ENCODE results near the gene TUT1. TPM values are rescaled to one million over a fixed set of nuclear protein-coding genes. Genes with fewer than 3 reads are reported as not detected.

The TUT1 gene
- total and polyA plus RNA-seq, 3 donors from 2014 or later, result 24.3 to 30.0 (median 25.0) TPM

GRCh38 chr11:62604460-62605120, 13.3 kb upstream of the TUT1 start:
- Histone ChIP-seq H3K27me3 (no peaks in the 10 kb centered on the region), H3K36me3 (ENCODE audit: low read depth, missing control alignments) (no peaks in the 10 kb centered on the region), H3K27ac (no peak overlapping the region), H3K4me1 (peaks cover 20% of the 10 kb centered on the region), H3K4me3 (no peak overlapping the region), H3K9me3 (no peaks in the 10 kb centered on the region)
- TF ChIP-seq, protein P1, sequence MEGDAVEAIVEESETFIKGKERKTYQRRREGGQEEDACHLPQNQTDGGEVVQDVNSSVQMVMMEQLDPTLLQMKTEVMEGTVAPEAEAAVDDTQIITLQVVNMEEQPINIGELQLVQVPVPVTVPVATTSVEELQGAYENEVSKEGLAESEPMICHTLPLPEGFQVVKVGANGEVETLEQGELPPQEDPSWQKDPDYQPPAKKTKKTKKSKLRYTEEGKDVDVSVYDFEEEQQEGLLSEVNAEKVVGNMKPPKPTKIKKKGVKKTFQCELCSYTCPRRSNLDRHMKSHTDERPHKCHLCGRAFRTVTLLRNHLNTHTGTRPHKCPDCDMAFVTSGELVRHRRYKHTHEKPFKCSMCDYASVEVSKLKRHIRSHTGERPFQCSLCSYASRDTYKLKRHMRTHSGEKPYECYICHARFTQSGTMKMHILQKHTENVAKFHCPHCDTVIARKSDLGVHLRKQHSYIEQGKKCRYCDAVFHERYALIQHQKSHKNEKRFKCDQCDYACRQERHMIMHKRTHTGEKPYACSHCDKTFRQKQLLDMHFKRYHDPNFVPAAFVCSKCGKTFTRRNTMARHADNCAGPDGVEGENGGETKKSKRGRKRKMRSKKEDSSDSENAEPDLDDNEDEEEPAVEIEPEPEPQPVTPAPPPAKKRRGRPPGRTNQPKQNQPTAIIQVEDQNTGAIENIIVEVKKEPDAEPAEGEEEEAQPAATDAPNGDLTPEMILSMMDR (IDR thresholded peaks at IDR 0.05), result no peak
- TF ChIP-seq POLR2A (IDR thresholded peaks at IDR 0.05), result no peak
- intact Hi-C loops (cut with DNase I; ENCODE audit: low total_unique reads), result no loop called here
- DNase-seq, result peak; percentile 59
- WGBS, 2 donors, result 81 to 82% methylated on average over 13 of the region's 13 CpGs

GRCh38 chr11:62603776-62604299, 12.5 kb upstream of the TUT1 start:
- TF ChIP-seq, protein P1 (IDR thresholded peaks at IDR 0.05), result no peak
- TF ChIP-seq POLR2A (IDR thresholded peaks at IDR 0.05), result no peak
- no peaks in the 10 kb centered on the region for H3K9me3 ChIP-seq
- no peaks in the 10 kb centered on the region for H3K27me3 ChIP-seq
- peaks cover 26% of the 10 kb centered on the region for H3K4me1 ChIP-seq
- DNase-seq, result no peak
- H3K4me3 ChIP-seq, result no peak overlapping the region
- H3K36me3 ChIP-seq (ENCODE audit: low read depth, missing control alignments), result no peaks in the 10 kb centered on the region
- WGBS, 2 donors, result 92 to 96% methylated on average over 5 to 8 of the region's 8 CpGs
- intact Hi-C loops (cut with DNase I; ENCODE audit: low total_unique reads), result no loop called here
- peak overlapping the region in 1 of 2 donors; percentile 98 for H3K27ac ChIP-seq

DNA sequence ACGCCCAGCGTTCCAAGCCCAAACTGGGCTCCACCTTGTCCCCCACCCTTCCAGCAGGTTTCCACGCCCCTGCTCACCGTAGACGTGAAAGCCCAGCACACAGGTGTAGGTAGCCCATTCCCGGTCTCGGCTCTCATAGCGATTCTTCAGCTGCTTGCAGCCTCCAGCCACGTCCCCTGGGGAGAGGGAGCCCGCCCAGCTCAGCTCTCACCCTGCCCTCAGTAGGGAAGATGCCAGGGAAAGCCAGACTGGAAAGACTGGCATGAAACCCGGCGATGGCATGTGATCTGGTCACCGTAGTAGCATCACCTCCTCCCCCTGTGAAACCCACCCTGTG, 11.7 kb upstream of the TUT1 start:
- Histone ChIP-seq H3K4me3 (peak overlapping the region; percentile 95 to 99), H3K9me3 (no peaks in the 10 kb centered on the region), H3K27ac (peak overlapping the region; percentile 96 to 98), H3K36me3 (ENCODE audit: low read depth, missing control alignments) (no peaks in the 10 kb centered on the region), H3K4me1 (peaks cover 30% of the 10 kb centered on the region), H3K27me3 (no peaks in the 10 kb centered on the region)
- intact Hi-C loops (cut with DNase I; ENCODE audit: low total_unique reads), result no loop called here
- WGBS, 2 donors, result 23 to 38% methylated on average over 3 to 13 of the region's 13 CpGs
- TF ChIP-seq, protein P1 (IDR thresholded peaks at IDR 0.05), result no peak
- no peak for TF ChIP-seq POLR2A (IDR thresholded peaks at IDR 0.05)
- DNase-seq, result peak; percentile 23

- H3K27me3 ChIP-seq, result no peaks in the 10 kb centered on the region
- H3K4me1 ChIP-seq, result peaks cover 30% of the 10 kb centered on the region
- peak overlapping the region; percentile 96 to 98 for H3K27ac ChIP-seq
- WGBS, 2 donors, result 0 to 4% methylated on average over 27 to 47 of the region's 96 CpGs
- TF ChIP-seq, protein P1 (IDR thresholded peaks at IDR 0.05), result no peak
- TF ChIP-seq POLR2A (IDR thresholded peaks at IDR 0.05), result no peak
- H3K4me3 ChIP-seq, result peak overlapping the region; percentile 95 to 99
- DNase-seq, result peak; percentile 85
- intact Hi-C loops (cut with DNase I; ENCODE audit: low total_unique reads), result no loop called here
- no peaks in the 10 kb centered on the region for H3K9me3 ChIP-seq
- H3K36me3 ChIP-seq (ENCODE audit: low read depth, missing control alignments), result no peaks in the 10 kb centered on the region
Observed at GRCh38 chr11:62602141-62603071, 11.1 kb upstream of the TUT1 start.

All from testis (tissue), 3 donors.